Left ventricle myocardium inferior (tissue), 1 donor: ENCODE measurements around the gene TTC16. TPM values are rescaled to one million over a fixed set of nuclear protein-coding genes. Genes with fewer than 3 reads are reported as not detected.
A peak's percentile ranks its signal among the peaks of the same experiment; 100 is the strongest.

Source experiments
- DNase-seq: peaks from one replicate; pipeline ENCODE4 v3.0.0-alpha.2; 2020
- H3K27ac ChIP-seq: fragments of 200-600 bp; replicated peaks from 2 replicates; pipeline ENCODE4 v1.8.0; 2021
- H3K27me3 ChIP-seq: fragments of 200-600 bp; 2 replicates; pipeline ENCODE4 v1.8.0; 2021; ENCODE audit warnings: low read depth
- H3K36me3 ChIP-seq: fragments of 200-600 bp; 2 replicates; pipeline ENCODE4 v1.8.0; 2021
- H3K4me1 ChIP-seq: fragments of 200-600 bp; 2 replicates; pipeline ENCODE4 v1.8.0; 2021
- H3K4me3 ChIP-seq: fragments of 200-600 bp; 2 replicates; pipeline ENCODE4 v1.8.0; 2021; ENCODE audit warnings: mild to moderate bottlenecking, moderate library complexity
- H3K9me3 ChIP-seq: fragments of 200-600 bp; replicated peaks from 2 replicates; pipeline ENCODE4 v1.8.0; 2021
- CTCF ChIP-seq: fragments of 200-600 bp; IDR thresholded peaks from 2 replicates; pipeline ENCODE4 v1.8.0; 2021; ENCODE audit warnings: antibody characterized with exemption, mild to moderate bottlenecking, borderline replicate concordance
- intact Hi-C: fragments of 100-400 bp; cut with micrococcal nuclease; formaldehyde crosslinking; loops from one replicate; pipeline ENCODE4 v1.11.0; 2022
- total RNA-seq: library from RNA; stranded (reverse); fragmentation: NEBNext Ultra II Directional; extraction: Animal tissue kit (Norgen Biotek cat#: 25700); gene quantifications from one replicate; pipeline ENCODE4 v1.2.1, GENCODE V29; 2021
- donor health status: DM: no; HTN: yes; CAD: no; lungs with severe emphysema.

Gene TTC16
- total RNA-seq, 1 donor from 2014 or later = 0.25 TPM

DNA sequence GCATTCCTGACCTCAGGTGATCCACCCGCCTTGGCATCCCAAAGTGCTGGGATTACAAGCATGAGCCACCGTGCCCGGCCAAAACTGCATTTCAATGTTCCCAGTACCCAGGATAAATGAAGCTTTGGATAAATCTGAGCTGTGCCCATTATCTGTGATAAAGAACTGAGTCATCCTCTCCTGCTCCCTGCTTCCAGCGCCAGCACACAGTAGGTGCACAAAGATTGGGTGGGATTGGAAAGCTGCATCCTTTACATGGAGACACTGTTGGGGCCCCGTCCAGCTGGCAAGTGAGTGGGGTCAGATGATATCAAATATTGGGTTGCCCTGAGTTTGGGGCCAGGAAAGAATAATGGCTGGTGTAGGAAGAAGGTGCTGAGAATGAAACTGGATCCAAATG lies 45.2 kb downstream of the TTC16 start:
- TF ChIP-seq CTCF = no peak
- peaks cover 91% of the 10 kb centered on the region for H3K4me1 ChIP-seq
- H3K27ac ChIP-seq = peak overlapping the region; percentile 93
- no peaks in the 10 kb centered on the region for H3K9me3 ChIP-seq
- intact Hi-C loops = no loop called here
- no peak for DNase-seq
- H3K36me3 ChIP-seq = no peaks in the 10 kb centered on the region
- peak overlapping the region; percentile 65 for H3K4me3 ChIP-seq
- peaks cover 41% of the 10 kb centered on the region for H3K27me3 ChIP-seq

DNA sequence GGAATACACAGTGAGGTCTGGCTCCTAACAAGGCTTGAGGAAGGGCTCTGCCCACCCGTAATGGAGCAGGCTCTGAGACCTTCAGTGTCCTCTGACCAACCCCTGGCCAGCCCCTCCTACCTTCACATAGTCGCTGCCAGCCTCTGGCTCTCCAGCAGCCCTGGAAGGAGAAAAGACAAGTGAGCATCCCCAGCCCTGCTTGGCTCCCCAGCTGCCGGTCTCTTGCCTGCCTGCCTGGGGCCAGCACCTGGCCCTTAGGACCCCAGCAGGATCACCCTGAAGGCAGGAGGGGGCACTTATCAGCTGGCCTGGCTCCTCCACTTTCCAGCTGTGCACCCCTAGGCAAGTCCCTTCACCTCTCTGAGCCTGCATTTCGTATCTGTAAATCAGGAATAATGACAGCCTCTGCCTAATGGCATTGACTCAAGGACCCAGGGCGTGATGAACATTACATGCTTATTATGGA lies 45.6 kb downstream of the TTC16 start:
- peak overlapping the region; percentile 65 for H3K4me3 ChIP-seq
- H3K27me3 ChIP-seq = peaks cover 36% of the 10 kb centered on the region
- intact Hi-C loops = no loop called here
- H3K4me1 ChIP-seq = peaks cover 91% of the 10 kb centered on the region
- DNase-seq = no peak
- no peaks in the 10 kb centered on the region for H3K36me3 ChIP-seq
- H3K27ac ChIP-seq = peak overlapping the region; percentile 93
- TF ChIP-seq CTCF = no peak
- H3K9me3 ChIP-seq = no peaks in the 10 kb centered on the region

GRCh38 chr9:127762111-127762676 lies 46.3 kb downstream of the TTC16 start:
- peak overlapping the region; percentile 93 for H3K27ac ChIP-seq
- TF ChIP-seq CTCF = no peak
- H3K4me3 ChIP-seq = peak overlapping the region; percentile 65
- H3K27me3 ChIP-seq = peaks cover 29% of the 10 kb centered on the region
- DNase-seq = peak; percentile 76
- H3K4me1 ChIP-seq = peaks cover 94% of the 10 kb centered on the region
- intact Hi-C loops = no loop called here
- no peaks in the 10 kb centered on the region for H3K36me3 ChIP-seq
- no peaks in the 10 kb centered on the region for H3K9me3 ChIP-seq

DNA sequence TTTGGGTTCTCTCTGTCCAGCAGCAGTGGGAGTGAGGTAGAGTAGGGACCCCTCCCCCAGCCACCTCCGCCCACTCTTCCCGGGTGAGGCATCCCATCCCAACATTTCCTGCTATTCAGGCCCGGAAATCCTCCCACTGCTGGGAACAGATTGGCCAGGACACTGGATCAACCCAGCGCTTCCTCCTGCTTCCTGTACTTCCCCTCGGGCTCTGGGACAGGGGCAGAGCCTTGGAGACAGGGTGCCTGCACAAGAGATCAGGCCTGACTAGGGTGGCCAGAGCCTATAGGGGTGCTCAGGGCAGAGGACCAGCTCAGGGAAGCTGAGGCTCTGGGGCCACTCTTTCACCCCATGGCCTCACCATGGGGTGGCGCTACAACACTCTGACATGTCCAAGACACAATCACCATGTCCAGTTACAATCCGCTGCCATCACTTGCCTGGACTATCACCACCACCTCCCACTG lies 48.1 kb downstream of the TTC16 start:
- Histone ChIP-seq H3K4me3 (peak overlapping the region; percentile 37), H3K27me3 (peaks cover 14% of the 10 kb centered on the region), H3K27ac (peak overlapping the region; percentile 93), H3K36me3 (no peaks in the 10 kb centered on the region), H3K9me3 (no peaks in the 10 kb centered on the region), H3K4me1 (peaks cover 96% of the 10 kb centered on the region)
- peak; percentile 70 for DNase-seq
- peak; percentile 64 for TF ChIP-seq CTCF
- intact Hi-C loops = no loop called here

- peaks cover 95% of the 10 kb centered on the region for H3K4me1 ChIP-seq
- peak overlapping the region; percentile 93 for H3K27ac ChIP-seq
Observed at GRCh38 chr9:127765418-127765817, 49.5 kb downstream of the TTC16 start.

More at GRCh38 chr9:127765418-127765817, 49.5 kb downstream of the TTC16 start:
- Histone ChIP-seq H3K9me3 (no peaks in the 10 kb centered on the region), H3K27me3 (peaks cover 14% of the 10 kb centered on the region), H3K36me3 (no peaks in the 10 kb centered on the region), H3K4me3 (no peak overlapping the region)
- intact Hi-C loops = no loop called here
- TF ChIP-seq CTCF = no peak
- no peak for DNase-seq
